HG03378 (cell line): ENCODE data around the gene EPHA4.
"Not testable (repeated sequence)": the region's sequence is repeated elsewhere in the genome, so short reads cannot be mapped to it uniquely, and the experiment has no call there.

Experiments used
- ATAC-seq: cut with Tn5 transposase; IDR thresholded peaks from one replicate; pipeline ENCODE4 v1.9.1; 2021; ENCODE audit warnings: mild to moderate bottlenecking, moderate library complexity; ENCODE audit not compliant: unreplicated experiment

Gene EPHA4

GRCh38 chr2:221511325-221511724, 60.8 kb downstream of the EPHA4 start:
- not testable (repeated sequence) for ATAC-seq

- ATAC-seq: no peak
Measured at GRCh38 chr2:221506469-221506868, 65.6 kb downstream of the EPHA4 start.

- no peak for ATAC-seq
Measured at GRCh38 chr2:221505605-221506004, 66.5 kb downstream of the EPHA4 start.

- no peak for ATAC-seq
Measured at GRCh38 chr2:221504905-221505304, 67.2 kb downstream of the EPHA4 start.

GRCh38 chr2:221503965-221504364, 68.1 kb downstream of the EPHA4 start:
- no peak for ATAC-seq

- ATAC-seq: no peak
Measured at GRCh38 chr2:221502270-221503010, 69.7 kb downstream of the EPHA4 start.

GRCh38 chr2:221501883-221502269, 70.2 kb downstream of the EPHA4 start:
- no peak for ATAC-seq

GRCh38 chr2:221501210-221501882, 70.8 kb downstream of the EPHA4 start:
- no peak for ATAC-seq

GRCh38 chr2:221500501-221501209, 71.4 kb downstream of the EPHA4 start:
- no peak for ATAC-seq

- no peak for ATAC-seq
Measured at GRCh38 chr2:221495731-221496130, 76.4 kb downstream of the EPHA4 start.

GRCh38 chr2:221494556-221494955, 77.5 kb downstream of the EPHA4 start:
- no peak for ATAC-seq

- ATAC-seq: no peak
Measured at GRCh38 chr2:221493391-221493790, 78.7 kb downstream of the EPHA4 start.

GRCh38 chr2:221492636-221493035, 79.5 kb downstream of the EPHA4 start:
- ATAC-seq: no peak

- ATAC-seq: no peak
Measured at GRCh38 chr2:221490506-221491060, 81.5 kb downstream of the EPHA4 start.

- no peak for ATAC-seq
Measured at GRCh38 chr2:221488136-221488807, 83.8 kb downstream of the EPHA4 start.

- ATAC-seq: no peak
Measured at GRCh38 chr2:221486106-221486505, 86.0 kb downstream of the EPHA4 start.

- ATAC-seq: no peak
Measured at GRCh38 chr2:221485503-221485870, 86.6 kb downstream of the EPHA4 start.

- ATAC-seq: no peak
Measured at GRCh38 chr2:221484761-221485502, 87.2 kb downstream of the EPHA4 start.

- no peak for ATAC-seq
Measured at GRCh38 chr2:221482666-221483455, 89.2 kb downstream of the EPHA4 start.

- ATAC-seq: no peak
Measured at GRCh38 chr2:221480821-221481220, 91.3 kb downstream of the EPHA4 start.
